K562 (cell line): ENCODE measurements around the gene HDHD2. TPM values are rescaled to one million over a fixed set of nuclear protein-coding genes. Genes with fewer than 3 reads are reported as not detected.

Source experiments
- ATAC-seq: fragments of 200-7000 bp; cut with Tn5 transposase; 3 replicates; pipeline ENCODE4 v1.9.1; 2020; ENCODE audit warnings: moderate library complexity
- BruUV-seq: library from RNA; stranded (reverse); fragments of 400-500 nt; replicated peaks from 2 replicates; lab custom pipeline; 2021; lab: Mats Ljungman, UMichigan
- CTCF ChIA-PET: fragments of 300-600 bp; formaldehyde crosslinking; extraction: SDS; loops from one replicate; lab custom pipeline; 2021; ENCODE audit warnings: low intra/inter-chr PET ratio; lab: Yijun Ruan, JAX
- POLR2A ChIA-PET: fragments of 300-600, 350-650 bp; sonication (Branson Sonifier 250); formaldehyde crosslinking; extraction: SDS; loops from one replicate; lab custom pipeline; 2021; ENCODE audit warnings: antibody characterized with exemption, inconsistent platforms; lab: Yijun Ruan, JAX
- DNase-seq, 4 experiments: peaks; one replicate each; pipeline versions ENCODE4 v3.0.0 to v3.0.0-alpha.2; 2011 to 2018; ENCODE audit warnings: low spot score in 3 of 4, mixed read lengths in 3 of 4; ENCODE audit errors: extremely low read depth in 1 of 4
- FAIRE-seq: peaks from 2 replicates; lab custom pipeline; 2011; peaks lifted over from hg19 to GRCh38; lab: Jason Lieb, UNC
- H2AFZ ChIP-seq: 2 replicates; pipeline ENCODE4 v1.6.0; 2011; ENCODE audit warnings: low read depth, low read length, control low read depth, inconsistent platforms
- H3K27ac ChIP-seq: fragments of 200-600 bp; 3 replicates; pipeline ENCODE4 v1.8.0; 2011; ENCODE audit warnings: low read depth, mild to moderate bottlenecking, control low read depth, inconsistent platforms, low read length, moderate library complexity, mixed read lengths; ENCODE audit errors: extremely low read depth
- H3K27me3 ChIP-seq, 2 experiments: fragments of 300-600 bp in 1 of 2; 2 replicates in 1 of 2; 3 replicates in 1 of 2; pipeline versions ENCODE4 v1.6.0 to v1.8.0; 2011; ENCODE audit warnings: inconsistent platforms in 2 of 2, low read length in 2 of 2, mild to moderate bottlenecking in 1 of 2, mixed read lengths in 1 of 2, moderate library complexity in 1 of 2; ENCODE audit not compliant: control insufficient read depth in 2 of 2, insufficient read depth in 2 of 2
- H3K36me3 ChIP-seq: fragments of 300-600 bp; 3 replicates; pipeline ENCODE4 v1.8.0; 2011; ENCODE audit warnings: mild to moderate bottlenecking, low read length, inconsistent platforms; ENCODE audit not compliant: control insufficient read depth, insufficient read depth
- H3K4me1 ChIP-seq, 2 experiments: fragments of 200-600 bp in 1 of 2; replicated peaks in 1 of 2; 2 replicates in 1 of 2; 3 replicates in 1 of 2; pipeline versions ENCODE4 v1.5.1 to v1.8.0; 2011; ENCODE audit warnings: inconsistent platforms in 2 of 2, low read length in 2 of 2, mild to moderate bottlenecking in 1 of 2, mixed read lengths in 1 of 2, moderate library complexity in 1 of 2; ENCODE audit not compliant: control insufficient read depth in 2 of 2, insufficient read depth in 2 of 2
- H3K4me2 ChIP-seq: 2 replicates; pipeline ENCODE4 v1.6.1; 2011; ENCODE audit warnings: low read length, control low read depth, inconsistent platforms, mixed read lengths; ENCODE audit not compliant: insufficient read depth
- H3K4me3 ChIP-seq: fragments of 200-600 bp; sonication (generic), shearing (Covaris generic); 2 replicates; pipeline ENCODE4 v1.5.1; 2016; ENCODE audit warnings: control low read depth, inconsistent platforms
- H3K79me2 ChIP-seq: fragments of 200-600 bp; 3 replicates; pipeline ENCODE4 v1.8.0; 2011; ENCODE audit warnings: low read length, inconsistent platforms; ENCODE audit not compliant: control insufficient read depth, insufficient read depth
- H3K9ac ChIP-seq, 2 experiments: 2 replicates each; pipeline versions ENCODE4 v1.6.0 to v1.6.1; 2011; ENCODE audit warnings: low read depth in 2 of 2, low read length in 2 of 2, control low read depth in 1 of 2, inconsistent platforms in 1 of 2, mild to moderate bottlenecking in 1 of 2, mixed read lengths in 1 of 2; ENCODE audit not compliant: insufficient read depth in 1 of 2
- H3K9me1 ChIP-seq: one replicate; pipeline ENCODE4 v1.6.0; 2011; ENCODE audit warnings: inconsistent platforms, mild to moderate bottlenecking, low read length, moderate library complexity; ENCODE audit not compliant: control insufficient read depth, insufficient read depth
- H3K9me3 ChIP-seq: replicated peaks from 2 replicates; pipeline ENCODE4 v1.5.1; 2011; ENCODE audit warnings: low read depth, low read length, inconsistent platforms; ENCODE audit not compliant: control insufficient read depth, insufficient read depth
- H4K20me1 ChIP-seq: replicated peaks from 2 replicates; pipeline ENCODE4 v1.6.1; 2011; ENCODE audit warnings: low read length, inconsistent platforms, mixed read lengths; ENCODE audit not compliant: control insufficient read depth, insufficient read depth
- FOSL1 ChIP-seq: fragments of 200-800 bp; sonication (Bioruptor generic); conservative IDR thresholded peaks from 2 replicates; pipeline ENCODE4 v1.6.1; 2016; ENCODE audit warnings: missing genetic modification characterization, missing compliant biosample characterization
- HIVEP1 ChIP-seq: fragments of 250-450 bp; sonication (Bioruptor Pico); IDR thresholded peaks from 2 replicates; pipeline ENCODE4 v1.4.0; 2020; ENCODE audit warnings: mild to moderate bottlenecking
- WGBS: fragments of 100-300 bp; shearing (Covaris generic); methylation state at CpG from one replicate; pipeline ENCODE4 v1.1.6; 2016; ENCODE audit warnings: low coverage, mixed read lengths; ENCODE audit not compliant: insufficient coverage; ENCODE audit errors: missing lambda C conversion rate; 5-methylcytosine and 5-hydroxymethylcytosine counted together
- in situ Hi-C: fragments of 300-500 bp; cut with MboI; formaldehyde crosslinking; loops from 4 replicates; pipeline ENCODE4 v1.15.0; 2018; ENCODE audit warnings: inconsistent platforms, mixed read lengths
- intact Hi-C: fragments of 100-400 bp; cut with micrococcal nuclease; formaldehyde crosslinking; loops from 2 replicates; pipeline ENCODE4 v1.14.2; 2022
- polyA plus RNA-seq, 8 experiments: library from polyadenylated mRNA; depleted of rRNA in 4 of 8; stranded (reverse) in 5 of 8; unstranded in 3 of 8; fragments of >200 nt; fragmentation: Nextera tagmentation in 2 of 8; fragmentation: Illumina TruSeq in 1 of 8; extraction: Ambion mirVana in 2 of 8; extraction: Trizol in 1 of 8; gene quantifications; 2 replicates each; pipeline versions ENCODE4 v1.2.1 to v1.2.3, GENCODE V29; 2011 to 2014; ENCODE audit warnings: inconsistent platforms in 1 of 8, missing spikeins in 1 of 8
- total RNA-seq, 7 experiments: library from RNA; depleted of rRNA in 6 of 7; stranded (reverse); fragments of >200 nt in 6 of 7; fragmentation: Illumina TruSeq in 2 of 7; extraction: Trizol in 2 of 7; gene quantifications; 2 replicates each; pipeline versions ENCODE4 v1.2.1 to v1.2.3, GENCODE V29; 2011 to 2021; ENCODE audit warnings: low replicate concordance in 1 of 7
- TF ChIP-seq, protein P1 (sequence below): fragments of 450-650 bp; IDR thresholded peaks from 2 replicates; pipeline ENCODE4 v1.6.1; 2018; ENCODE audit not compliant: partially characterized antibody

Gene HDHD2
- total and polyA plus RNA-seq, 9 of the 15 experiments (the other 6 are each of a cell fraction or from before 2014, with no cell fraction given) = 6.8 to 25.2 (median 21.5) TPM

DNA sequence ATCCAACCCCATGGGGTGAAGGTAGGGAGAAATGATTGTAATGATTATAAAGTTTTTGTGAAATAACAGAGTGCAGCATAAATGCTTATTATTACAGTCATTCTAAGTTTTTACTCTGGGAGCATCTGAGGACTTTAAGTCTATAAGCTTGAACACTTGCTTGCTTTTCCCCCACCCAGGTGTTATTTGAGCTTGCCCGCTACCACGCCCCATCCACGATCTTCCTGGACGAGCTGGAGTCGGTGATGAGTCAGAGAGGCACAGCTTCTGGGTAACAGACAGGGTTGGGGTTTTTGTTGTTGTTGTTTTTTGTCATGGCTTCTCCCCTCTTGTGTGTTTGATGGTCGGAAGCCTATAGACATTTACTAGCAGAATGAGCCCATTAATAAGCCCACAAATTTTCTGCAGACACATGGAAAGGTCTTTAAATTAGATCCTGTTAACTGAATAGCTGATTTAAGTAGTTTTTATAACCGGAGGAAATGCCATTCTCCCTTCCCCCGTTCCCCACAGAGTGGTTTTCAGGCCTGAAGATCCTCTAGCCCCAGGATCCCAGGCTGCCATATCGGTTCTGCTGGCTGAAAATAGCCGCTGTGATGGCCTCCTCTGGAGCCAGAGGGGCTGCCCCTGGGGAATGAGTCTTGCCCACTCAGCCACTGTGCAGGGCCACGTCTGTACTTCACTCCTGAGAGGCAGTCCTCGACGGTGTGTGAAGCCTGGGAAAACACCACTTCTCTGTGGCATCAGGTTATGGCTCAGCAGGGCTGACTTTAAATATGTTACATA lies 75.0 kb downstream of the HDHD2 start:
- TF ChIP-seq, protein P1, sequence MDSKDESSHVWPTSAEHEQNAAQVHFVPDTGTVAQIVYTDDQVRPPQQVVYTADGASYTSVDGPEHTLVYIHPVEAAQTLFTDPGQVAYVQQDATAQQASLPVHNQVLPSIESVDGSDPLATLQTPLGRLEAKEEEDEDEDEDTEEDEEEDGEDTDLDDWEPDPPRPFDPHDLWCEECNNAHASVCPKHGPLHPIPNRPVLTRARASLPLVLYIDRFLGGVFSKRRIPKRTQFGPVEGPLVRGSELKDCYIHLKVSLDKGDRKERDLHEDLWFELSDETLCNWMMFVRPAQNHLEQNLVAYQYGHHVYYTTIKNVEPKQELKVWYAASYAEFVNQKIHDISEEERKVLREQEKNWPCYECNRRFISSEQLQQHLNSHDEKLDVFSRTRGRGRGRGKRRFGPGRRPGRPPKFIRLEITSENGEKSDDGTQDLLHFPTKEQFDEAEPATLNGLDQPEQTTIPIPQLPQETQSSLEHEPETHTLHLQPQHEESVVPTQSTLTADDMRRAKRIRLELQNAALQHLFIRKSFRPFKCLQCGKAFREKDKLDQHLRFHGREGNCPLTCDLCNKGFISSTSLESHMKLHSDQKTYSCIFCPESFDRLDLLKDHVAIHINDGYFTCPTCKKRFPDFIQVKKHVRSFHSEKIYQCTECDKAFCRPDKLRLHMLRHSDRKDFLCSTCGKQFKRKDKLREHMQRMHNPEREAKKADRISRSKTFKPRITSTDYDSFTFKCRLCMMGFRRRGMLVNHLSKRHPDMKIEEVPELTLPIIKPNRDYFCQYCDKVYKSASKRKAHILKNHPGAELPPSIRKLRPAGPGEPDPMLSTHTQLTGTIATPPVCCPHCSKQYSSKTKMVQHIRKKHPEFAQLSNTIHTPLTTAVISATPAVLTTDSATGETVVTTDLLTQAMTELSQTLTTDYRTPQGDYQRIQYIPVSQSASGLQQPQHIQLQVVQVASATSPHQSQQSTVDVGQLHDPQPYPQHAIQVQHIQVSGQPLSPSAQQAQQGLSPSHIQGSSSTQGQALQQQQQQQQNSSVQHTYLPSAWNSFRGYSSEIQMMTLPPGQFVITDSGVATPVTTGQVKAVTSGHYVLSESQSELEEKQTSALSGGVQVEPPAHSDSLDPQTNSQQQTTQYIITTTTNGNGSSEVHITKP = peak; percentile 20
- TF ChIP-seq HIVEP1 (CRISPR knock-in tag) = no peak
- TF ChIP-seq FOSL1 (tag) = peak; percentile 34
- intact Hi-C loops = no loop called here
- Histone ChIP-seq H4K20me1 (no peaks in the 10 kb centered on the region), H3K9me1 (no peaks in the 10 kb centered on the region), H3K4me3 (no peak overlapping the region), H3K4me1 (no peaks in the 10 kb centered on the region), H3K9ac (no peak overlapping the region), H2AFZ (no peak overlapping the region), H3K4me2 (no peak overlapping the region), H3K27me3 (peaks cover 0 to 7% of the 10 kb centered on the region in 2 experiments; a peak in 2 of 5 replicates), H3K9me3 (no peaks in the 10 kb centered on the region), H3K27ac (no peak overlapping the region), H3K79me2 (no peaks in the 10 kb centered on the region), H3K36me3 (no peaks in the 10 kb centered on the region)
- in situ Hi-C loops = no loop called here
- 1% methylated on average over 9 of the region's 13 CpGs for WGBS
- DNase-seq (peak in 1 of 4 experiments; percentile 5), FAIRE-seq (no peak), ATAC-seq (no peak)
- BruUV-seq = no TSS peak
- POLR2A ChIA-PET = interaction anchor here (1.3 kb wide), 1 partner anchor 12 kb away, joined by 3 read pairs; no protein-coding TSS in a partner anchor
- CTCF ChIA-PET = no interaction called here
